NOMO-1 treated with DMSO at 0.1 percent for 48 hours (cell line): ENCODE data around the gene PHAX.
A peak's percentile ranks its signal among the peaks of the same experiment; 100 is the strongest.
"Not testable (repeated sequence)": the region's sequence is repeated elsewhere in the genome, so short reads cannot be mapped to it uniquely, and the experiment has no call there.

ENCODE experiments used
- DNase-seq: peaks from one replicate; lab custom pipeline; 2025; ENCODE audit not compliant: unreplicated experiment; lab: John Stamatoyannopoulos, UW

PHAX gene

DNA sequence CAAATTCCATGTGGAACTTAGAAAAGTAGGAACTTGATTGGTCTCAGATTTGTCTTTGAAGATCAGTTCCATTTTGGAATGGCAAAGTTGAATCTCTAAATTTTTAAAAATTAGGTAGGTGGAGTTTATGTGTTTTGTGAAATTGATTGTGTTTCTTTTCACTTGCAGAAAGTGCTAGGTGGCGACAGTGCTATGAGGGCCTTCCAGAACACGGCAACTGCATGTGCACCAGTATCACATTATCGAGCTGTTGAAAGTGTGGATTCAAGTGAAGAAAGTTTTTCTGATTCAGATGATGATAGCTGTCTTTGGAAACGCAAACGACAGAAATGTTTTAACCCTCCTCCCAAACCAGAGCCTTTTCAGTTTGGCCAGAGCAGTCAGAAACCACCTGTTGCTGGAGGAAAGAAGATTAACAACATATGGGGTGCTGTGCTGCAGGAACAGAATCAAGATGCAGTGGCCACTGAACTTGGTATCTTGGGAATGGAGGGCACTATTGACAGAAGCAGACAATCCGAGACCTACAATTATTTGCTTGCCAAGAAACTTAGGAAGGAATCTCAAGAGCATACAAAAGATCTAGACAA is 2.8 kb downstream of the PHAX start:
- DNase-seq = no peak

DNA sequence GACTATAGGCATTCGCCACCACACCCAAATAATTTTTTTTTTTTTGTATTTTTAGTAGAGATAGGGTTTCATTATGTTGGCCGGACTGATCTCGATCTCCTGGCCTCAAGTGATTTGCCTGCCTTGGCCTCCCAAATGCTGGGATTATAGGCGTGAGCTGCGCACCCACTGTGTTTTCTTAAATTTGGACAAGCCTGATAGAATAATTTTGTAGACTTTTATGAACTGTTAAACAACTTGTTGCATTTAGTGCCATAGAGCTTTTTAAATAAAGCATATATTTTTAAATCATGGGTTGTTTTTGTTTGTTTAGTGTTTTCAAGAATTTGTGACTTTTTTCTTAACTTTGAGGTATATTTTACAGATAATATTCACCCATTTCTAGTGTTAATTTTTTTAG is 4.8 kb downstream of the PHAX start:
- DNase-seq = no peak

DNA sequence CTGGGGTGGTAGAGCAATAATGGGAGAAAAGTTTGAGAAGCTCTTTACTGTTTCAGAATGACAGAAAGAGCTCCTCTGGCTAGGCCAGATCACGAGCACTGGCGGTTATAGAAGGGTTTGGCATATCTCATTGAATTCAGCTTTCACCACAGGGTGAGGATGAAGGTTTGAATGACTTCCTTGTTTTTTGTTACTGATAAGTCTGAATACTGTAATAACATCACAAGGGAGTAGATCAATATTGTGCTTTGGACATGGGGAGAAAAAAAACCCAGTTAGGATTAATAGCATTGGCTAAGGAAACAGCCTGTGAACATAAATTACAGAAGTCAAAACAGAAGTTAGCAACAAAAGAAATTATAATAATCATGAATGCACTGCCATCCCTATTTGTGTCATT is 9.4 kb downstream of the PHAX start:
- DNase-seq = no peak

DNA sequence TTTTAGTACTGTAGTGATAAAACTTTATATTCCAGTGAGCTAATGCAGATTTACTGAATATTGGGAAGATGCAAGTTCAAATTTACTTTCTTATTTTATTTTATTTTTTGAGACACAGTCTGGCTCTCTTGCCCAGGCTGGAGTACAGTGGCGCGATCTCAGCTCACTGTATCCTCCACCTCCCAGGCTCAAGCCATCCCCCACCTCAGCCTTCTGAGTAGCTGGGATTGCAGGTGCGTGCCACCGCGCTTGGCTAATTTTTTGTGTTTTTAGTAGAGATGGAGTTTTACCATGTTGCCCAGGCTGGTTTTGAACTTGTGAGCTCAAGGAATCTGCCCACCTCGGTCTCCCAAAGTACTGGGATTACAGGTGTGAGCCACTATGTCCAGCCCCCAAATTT is 9.9 kb downstream of the PHAX start:
- DNase-seq = no peak

DNA sequence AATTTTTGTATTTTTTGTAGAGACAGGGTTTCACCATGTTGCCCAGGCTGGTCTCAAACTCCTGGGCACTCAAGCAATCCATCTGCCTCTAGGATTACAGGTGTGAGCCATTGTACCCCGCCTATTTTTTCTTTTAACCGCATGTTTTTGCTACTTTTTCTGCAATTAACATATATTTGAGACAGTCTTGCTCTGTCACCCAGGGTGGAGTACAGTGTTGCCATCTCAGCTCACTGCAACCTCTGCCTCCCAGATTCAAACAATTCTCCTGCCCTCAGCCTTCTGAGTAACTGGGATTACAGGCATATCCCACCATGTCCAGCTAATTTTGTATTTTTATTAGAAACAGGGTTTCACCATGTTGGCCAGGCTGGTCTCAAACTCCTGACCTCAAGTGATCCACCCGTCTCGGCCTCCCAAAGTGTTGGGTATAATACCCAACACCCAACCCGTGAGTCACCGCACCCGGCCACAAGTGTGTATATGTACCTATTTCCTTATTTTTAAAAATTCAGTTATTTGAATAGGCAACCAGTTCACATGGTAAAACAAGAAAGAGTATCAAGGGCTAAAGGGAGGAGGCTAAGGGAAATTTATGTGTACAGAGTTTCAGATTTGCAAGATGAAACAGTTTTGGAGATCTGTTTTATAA is 13.3 kb downstream of the PHAX start:
- no peak for DNase-seq

DNA sequence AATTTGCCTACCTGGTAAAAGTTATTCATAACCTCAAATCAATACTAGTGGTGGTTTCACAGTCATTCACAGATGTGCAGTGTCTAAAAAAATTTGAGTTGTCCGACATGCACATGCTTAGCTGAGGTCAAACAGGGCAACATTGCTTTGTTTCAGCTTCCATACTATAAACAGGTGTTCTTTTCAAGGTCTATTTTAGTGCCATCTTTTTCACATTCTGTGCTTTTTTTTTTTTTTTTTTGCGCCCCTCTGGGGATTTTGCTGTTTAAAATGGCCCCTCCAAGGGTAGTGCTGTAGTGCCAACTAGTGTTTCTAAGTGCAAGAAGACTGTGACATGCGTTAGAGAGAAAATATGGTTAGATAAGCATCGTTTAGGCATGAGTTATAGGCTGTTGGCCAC is 14.5 kb downstream of the PHAX start:
- DNase-seq = no peak

DNA sequence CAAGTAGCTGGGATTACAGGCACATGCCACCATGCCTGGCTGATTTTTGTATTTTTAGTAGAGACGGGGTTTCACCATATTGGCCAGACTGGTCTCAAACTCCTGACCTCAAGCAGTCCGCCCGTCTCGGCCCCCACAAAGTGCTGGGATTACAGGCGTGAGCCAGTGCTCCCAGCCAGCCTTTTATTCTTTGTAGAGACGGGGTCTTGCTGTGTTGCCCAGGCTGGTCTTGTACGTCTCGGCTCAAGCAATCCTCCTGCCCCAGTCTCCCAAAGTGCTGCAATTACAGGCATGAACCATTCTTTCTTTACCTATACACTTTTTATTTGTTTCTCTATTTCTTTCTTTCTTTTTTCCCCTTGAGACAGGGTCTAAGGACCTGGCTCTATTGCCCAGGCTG is 16.9 kb downstream of the PHAX start:
- not testable (repeated sequence) for DNase-seq

DNA sequence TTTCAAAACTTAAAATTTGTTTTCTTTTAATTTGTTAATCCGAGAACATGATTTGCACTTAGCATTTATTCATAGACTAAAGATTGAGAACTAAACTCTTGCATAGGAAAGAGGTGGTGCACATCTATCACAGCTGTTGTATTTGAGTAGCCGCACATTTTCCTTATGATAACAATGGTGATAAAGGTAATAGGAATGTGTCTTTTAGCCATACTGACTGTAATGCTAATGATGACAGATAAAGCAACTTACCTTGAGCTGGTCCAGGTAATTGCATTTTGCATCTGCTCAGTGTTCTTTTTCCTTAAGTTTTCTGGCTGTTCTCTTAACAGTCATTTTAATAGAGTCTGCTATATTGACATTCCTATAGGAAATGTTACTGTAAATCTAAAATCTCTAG is 19.0 kb downstream of the PHAX start:
- no peak for DNase-seq

DNA sequence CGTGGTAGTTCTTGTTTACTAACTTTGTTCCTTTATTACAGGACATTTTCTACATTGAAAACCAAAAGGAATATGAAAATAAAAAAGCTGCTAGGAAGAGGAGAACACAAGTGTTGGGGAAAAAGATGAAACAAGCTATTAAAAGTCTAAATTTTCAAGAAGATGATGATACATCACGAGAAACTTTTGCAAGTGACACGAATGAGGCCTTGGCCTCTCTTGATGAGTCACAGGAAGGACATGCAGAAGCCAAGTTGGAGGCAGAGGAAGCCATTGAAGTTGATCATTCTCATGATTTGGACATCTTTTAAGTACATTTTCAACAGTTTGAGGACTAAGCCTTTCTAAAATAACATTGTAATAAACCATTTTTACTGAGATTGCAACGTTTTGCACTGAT is 23.8 kb downstream of the PHAX start:
- DNase-seq = peak; percentile 12

DNA sequence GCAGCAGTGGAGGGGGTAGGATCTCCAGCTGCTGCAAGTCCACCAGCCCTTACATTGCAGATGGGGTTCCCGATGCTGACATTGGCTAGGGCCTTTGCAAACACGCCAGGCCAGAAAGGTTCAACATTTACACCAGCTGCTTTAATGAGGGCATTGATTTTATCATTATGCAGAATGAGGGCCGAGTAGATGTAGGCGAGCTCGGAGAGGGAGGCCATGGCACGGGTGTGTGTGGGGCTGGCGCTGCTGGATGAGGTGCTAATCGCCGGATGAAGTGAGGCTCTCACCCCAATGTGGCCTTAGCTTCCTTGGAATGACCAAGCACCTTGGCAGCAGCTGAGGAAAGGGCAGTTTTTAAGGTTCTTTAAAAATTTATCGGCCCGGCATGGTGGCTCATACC is 27.4 kb downstream of the PHAX start:
- DNase-seq = no peak

DNA sequence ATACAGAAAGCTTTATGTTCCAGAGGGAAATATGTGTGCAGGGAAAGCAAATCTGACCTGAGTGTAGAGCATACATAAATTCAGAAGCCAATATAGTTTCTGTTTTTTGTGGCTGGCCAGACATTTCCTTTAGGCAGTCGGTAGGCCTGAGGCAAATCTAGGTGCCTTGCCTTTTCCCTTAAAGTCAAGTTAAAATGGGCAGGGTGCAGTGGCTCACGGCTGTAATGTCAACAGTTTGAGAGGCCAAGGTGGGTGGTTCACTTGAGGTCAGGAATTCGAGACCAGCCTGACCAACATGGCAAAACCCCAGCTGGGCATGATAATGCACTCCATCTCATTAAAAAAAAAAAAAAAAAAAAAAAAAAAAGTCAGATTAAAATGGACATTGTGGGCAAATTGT is 31.2 kb downstream of the PHAX start:
- DNase-seq = no peak

DNA sequence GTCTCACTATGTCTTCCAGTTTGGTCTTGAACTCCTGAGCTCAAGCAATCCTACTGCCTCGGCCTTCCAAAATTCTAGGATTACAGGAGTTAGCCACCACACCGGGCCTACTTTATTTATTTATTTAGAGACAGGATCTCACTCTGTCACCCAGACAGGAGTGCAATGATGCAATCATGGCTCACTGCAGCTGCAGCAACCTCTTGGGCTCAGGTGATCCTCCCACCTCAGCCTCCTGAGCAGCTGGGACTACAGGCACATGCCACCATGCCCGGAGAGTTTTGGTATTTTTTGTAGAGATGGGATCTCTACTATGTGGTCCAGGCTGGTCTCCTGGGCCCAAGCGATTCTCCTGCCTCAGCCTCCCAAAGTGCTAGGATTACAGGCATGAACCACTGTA is 32.8 kb downstream of the PHAX start:
- DNase-seq = no peak

DNA sequence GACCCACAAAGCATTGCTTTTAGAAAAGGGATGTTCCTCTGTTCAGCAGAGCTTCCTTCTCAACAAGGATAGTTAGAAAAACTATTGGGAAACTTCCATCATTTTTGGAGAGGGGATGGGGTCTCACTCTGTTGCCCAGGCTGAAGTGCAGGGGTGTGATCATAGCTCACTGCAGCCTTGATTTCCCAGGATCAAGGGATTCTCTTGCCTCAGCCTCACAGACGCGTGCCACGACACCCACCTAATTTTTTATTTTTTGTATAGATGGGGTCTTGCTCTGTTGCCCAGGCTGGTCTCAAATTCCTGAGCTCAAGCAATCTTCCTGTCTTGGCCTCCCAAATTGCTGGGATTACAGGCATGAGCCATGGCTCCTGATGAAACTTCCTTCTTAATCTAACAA is 34.8 kb downstream of the PHAX start:
- no peak for DNase-seq

DNA sequence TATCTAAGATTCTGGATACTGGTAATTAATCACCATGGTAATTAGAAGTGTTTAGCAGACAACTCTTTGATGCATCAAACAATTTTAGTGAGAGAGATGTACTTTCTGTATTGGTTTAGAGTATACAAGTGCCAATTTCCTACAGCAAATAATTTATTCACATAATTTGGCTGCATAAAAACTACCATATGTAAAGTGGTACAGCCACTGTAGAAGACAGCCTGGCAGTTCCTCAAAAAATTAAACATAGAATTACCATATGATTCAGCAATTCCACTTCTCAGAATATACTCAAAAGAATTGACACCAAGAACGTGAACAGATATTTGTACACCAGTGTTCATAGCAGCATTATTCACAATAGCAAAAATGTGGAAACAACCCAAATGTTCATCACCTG is 36.2 kb downstream of the PHAX start:
- peak; percentile 15 for DNase-seq

DNA sequence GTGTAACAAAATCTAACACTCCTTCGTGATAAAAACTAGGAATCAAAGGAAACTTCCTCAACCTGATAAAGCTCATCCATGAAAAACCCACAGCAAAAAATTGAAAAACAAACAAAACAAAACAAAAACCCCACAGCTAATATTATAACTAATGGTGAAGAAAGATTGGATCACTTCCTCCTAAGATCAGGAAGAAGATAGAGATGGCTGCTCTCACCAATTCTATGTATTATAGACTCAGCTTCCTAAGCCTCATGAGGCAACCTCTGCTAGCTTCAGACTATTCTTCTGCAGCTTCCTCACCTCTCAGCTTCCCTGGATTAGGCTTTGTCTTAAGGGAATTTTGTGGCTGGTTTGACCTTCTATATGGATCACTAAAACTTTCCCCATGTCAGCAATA is 40.1 kb downstream of the PHAX start:
- peak; percentile 23 for DNase-seq

DNA sequence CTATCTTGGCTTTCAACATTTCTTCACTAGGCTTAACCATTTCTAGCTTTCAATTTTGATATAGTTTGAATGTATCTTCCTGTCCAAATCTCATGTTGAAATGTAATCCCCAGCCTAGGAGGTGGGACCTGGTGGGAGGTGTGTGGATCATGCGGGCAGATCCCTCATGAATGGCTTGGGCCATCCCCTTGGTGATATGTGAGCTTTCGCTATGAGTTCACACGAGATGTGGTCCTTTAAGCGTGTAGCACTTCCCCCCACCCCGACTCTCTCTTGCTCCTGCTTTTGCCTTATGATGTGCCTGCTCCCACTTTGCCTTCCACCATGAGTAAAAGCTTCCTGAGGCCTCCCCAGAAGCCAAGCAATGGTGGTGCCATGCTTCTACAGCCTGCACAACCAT is 40.6 kb downstream of the PHAX start:
- no peak for DNase-seq

DNA sequence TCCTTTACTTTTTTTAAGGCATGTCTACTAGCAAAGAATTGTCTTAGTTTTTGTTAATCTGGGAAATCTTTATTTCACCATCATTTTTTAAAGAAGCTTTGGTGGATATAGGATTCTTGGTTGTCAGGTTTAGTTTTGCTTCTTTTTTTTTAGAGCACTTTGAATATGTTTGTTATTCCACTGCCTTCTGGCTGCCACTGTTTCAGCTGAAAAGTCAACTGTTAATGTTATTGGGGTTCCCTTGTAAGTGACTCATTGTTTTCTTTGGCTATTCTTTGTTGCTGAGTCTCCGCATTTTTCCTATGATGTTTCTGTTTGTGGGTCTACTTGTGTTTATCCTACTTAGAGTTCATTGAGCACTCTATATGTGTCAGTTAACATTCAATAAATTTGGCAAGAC is 44.4 kb downstream of the PHAX start:
- DNase-seq = no peak

DNA sequence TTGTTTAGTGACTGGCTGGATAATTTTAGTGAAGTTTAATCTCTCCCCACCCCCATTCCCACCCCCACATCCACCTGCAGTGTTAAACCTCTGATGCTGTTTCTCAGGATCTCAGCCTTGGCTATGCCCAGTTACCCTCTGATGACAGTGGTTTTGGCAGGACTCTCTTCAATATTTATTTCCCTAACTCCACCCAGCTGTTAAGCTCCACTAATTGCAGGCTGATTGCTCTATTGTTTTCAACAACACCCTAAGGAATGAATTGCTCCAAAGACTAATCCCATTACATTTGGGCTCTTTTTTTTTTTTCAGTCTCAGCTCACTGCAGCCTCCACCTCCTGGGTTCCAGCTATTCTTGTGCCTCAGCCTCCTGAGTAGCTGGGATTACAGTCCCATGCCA is 46.3 kb downstream of the PHAX start:
- no peak for DNase-seq

DNA sequence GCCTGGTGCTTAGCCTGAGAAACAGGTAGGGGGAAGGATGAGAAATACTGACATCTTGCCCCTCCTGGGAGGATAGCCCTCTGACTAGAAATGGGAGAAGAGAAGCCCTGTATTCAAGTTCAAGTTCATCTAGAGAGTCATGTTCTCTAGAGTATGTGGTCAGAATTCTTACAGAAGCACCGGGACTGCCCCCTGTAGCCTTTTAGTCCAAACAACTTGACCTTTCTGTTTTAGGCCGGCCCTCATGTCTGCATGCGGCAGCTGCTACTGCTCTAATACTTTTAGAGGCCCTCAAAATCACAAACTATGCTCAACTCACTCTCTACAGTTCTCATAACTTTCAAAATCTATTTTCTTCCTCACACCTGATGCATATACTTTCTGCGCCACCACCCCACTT is 47.7 kb downstream of the PHAX start:
- no peak for DNase-seq

DNA sequence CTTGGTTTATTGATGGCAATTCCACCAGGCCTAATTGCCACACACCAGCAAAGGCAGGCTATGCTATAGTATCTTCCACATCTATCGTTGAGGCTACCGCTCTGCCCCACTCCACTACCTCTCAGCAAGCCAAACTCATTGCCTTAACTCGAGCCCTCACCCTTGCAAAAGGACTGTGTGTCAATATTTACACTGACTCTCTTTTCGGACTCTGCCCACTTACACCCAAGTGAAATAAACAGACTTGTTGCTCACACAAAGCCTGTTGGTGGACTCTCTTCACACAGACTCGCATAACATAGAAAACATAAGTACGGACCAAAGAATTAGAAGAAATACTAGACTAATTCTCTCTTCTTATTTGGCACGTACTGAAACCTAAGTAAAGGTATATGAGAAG is 48.3 kb downstream of the PHAX start:
- DNase-seq = not testable (repeated sequence)

DNA sequence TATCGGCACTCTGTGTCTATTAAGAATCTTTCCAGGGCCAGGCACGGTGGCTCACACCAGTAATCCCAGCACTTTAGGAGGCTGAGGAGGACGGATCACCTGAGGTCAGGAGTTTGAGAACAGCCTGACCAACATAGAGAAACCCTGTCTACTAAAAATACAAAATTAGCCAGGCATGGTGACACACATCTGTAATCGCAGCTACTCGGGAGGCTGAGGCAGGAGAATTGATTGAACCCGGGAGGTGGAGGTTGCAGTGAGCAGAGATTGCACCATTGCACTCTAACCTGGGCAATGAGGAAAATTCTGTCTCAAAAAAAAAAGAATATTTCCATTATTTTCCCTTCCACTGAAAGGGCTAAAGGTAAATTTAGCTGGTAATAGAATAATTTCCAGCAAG is 49.0 kb downstream of the PHAX start:
- not testable (repeated sequence) for DNase-seq

DNA sequence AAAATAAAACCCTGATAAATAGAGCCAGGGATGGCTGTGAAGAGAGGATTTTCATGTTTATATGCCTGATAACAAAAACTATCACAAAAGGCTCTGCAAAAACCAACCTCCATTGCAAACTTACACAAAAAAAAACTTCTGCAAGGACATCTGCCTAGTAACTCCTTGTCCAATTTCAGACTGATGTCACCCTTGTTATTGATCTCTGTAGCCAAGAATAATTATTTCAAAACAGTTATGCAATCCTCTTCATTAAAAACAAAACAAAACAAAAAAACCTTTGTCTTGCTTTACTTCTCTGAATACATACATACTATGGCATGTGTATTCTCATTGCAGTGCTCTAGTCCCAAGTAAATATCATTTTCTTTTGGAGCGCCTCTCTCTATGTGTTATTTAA is 49.7 kb downstream of the PHAX start:
- no peak for DNase-seq

DNA sequence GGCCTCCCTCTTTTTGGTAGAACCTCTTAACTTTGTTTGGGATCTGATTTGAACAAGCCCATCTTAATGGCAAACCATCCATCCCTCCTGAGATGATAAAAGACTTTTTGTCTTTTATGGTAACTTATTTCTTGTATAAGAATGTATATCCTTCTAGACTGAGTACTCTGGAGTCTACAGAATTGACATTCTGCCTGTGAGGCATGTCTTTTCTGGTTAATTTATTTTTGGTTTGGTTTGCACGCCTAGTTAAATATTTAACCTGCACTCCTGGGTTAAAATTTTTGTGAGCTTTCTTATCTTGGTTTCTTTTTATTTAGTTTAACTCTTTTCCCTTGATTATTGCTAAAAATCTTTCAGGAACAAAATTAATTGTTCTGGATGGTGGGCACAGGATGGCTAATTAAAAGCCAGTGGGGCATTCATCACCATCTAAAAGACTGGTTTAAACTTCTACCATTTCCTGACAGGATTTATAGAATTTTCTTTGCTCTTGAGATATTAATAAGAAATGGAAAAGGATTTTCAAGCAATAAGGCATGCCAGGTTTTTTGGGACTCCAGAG is 50.3 kb downstream of the PHAX start:
- no peak for DNase-seq
